Liver (tissue), 3 donors: ENCODE results near the gene HINT1.

Source experiments
- CTCF ChIP-seq: fragments of 150-350 bp; IDR thresholded peaks from 2 replicates; pipeline ENCODE4 v1.5.1; 2017; ENCODE audit warnings: improper control_type of control experiment, low read depth, low read length; ENCODE audit not compliant: missing input control
- GABPA ChIP-seq, 2 donors: IDR thresholded peaks in 1 of 2; conservative IDR thresholded peaks in 1 of 2; 2 replicates each; pipeline ENCODE4 v1.6.1; 2016; ENCODE audit warnings: antibody characterized with exemption in 2 of 2, mild to moderate bottlenecking in 1 of 2, moderate library complexity in 1 of 2
- RXRA ChIP-seq, 2 donors: IDR thresholded peaks; 2 replicates each; pipeline ENCODE4 v1.6.1; 2017 to 2018; ENCODE audit warnings: antibody characterized with exemption in 2 of 2, mild to moderate bottlenecking in 1 of 2
- TF ChIP-seq, protein P1 (sequence below): IDR thresholded peaks from 2 replicates; pipeline ENCODE4 v1.6.1; 2016; ENCODE audit warnings: antibody characterized with exemption
- donor health status: healthy.
- donor health status: healthy.

- TF ChIP-seq RXRA (IDR thresholded peaks at IDR 0.05): no peak
- TF ChIP-seq, protein P1, sequence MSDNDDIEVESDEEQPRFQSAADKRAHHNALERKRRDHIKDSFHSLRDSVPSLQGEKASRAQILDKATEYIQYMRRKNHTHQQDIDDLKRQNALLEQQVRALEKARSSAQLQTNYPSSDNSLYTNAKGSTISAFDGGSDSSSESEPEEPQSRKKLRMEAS: no peak
- no peak for TF ChIP-seq CTCF
- TF ChIP-seq GABPA (IDR thresholded peaks at IDR 0.05 in 1 of 2, conservative IDR thresholded peaks at IDR 0.05 in 1 of 2): no peak
Measured at GRCh38 chr5:131165119-131165727, at the start of gene HINT1.
